ENCODE results near the gene PLK5. TPM values are rescaled to one million over a fixed set of nuclear protein-coding genes. Genes with fewer than 3 reads are reported as not detected.
A peak's percentile ranks its signal among the peaks of the same experiment; 100 is the strongest.

The PLK5 gene
- total RNA-seq, 1 donor from 2014 or later = 0.12 TPM

DNA sequence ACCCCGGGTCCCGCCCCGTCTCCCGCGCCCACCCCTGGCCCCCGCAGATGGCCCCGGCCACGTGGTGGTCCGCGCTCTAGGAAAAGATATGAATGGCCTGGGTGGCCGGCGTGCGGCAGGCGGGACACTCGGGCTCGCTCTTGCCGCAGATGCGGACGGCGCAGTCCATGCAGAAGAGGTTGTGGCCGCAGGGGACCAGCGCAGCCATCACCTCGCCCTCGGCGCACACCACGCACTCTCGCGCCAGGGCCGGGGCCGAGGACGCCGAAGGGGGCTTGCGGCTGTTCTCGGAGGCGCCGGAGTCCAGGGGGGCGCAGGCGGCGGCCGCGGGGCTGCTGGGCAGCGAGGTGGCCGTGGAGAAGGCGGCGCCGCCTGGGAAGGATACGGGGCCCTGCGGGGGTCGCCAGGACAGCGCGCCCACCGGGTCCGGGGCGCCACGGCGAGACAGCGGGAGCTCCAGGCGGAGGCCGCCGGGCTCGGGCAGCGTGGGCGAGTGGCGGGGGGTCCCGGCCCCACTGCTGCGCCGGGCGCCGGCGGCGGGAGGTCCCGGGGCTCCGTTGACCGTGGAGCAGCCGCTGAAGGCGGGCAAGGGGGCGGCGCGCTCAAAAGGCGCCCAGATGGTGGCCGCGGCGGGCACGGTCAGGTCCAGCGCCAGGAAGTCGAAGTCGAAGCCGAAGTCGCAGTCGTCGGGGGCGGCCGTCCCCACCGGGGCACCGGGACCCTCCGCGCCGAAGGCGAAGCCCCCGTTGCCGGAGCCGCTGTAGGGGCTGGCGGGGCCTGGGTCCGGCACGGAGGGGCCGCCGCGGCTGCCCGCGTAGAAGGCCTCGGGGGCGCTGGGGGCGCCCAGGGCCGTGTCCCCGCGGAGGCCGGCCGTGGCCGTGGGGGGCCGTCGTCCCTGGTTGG, 31.9 kb downstream of the PLK5 start:
- TF ChIP-seq, protein P1, sequence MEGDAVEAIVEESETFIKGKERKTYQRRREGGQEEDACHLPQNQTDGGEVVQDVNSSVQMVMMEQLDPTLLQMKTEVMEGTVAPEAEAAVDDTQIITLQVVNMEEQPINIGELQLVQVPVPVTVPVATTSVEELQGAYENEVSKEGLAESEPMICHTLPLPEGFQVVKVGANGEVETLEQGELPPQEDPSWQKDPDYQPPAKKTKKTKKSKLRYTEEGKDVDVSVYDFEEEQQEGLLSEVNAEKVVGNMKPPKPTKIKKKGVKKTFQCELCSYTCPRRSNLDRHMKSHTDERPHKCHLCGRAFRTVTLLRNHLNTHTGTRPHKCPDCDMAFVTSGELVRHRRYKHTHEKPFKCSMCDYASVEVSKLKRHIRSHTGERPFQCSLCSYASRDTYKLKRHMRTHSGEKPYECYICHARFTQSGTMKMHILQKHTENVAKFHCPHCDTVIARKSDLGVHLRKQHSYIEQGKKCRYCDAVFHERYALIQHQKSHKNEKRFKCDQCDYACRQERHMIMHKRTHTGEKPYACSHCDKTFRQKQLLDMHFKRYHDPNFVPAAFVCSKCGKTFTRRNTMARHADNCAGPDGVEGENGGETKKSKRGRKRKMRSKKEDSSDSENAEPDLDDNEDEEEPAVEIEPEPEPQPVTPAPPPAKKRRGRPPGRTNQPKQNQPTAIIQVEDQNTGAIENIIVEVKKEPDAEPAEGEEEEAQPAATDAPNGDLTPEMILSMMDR (IDR thresholded peaks at IDR 0.05) = no peak
- Mint-ChIP-seq H3K4me1 (ENCODE audit: low read depth) (peaks cover 3% of the 10 kb centered on the region), H3K27me3 (ENCODE audit: low read depth) (no peaks in the 10 kb centered on the region), H3K4me3 (ENCODE audit: unreplicated experiment) (no peak overlapping the region), H3K9me3 (ENCODE audit: low read depth) (no peaks in the 10 kb centered on the region), H3K36me3 (ENCODE audit: low read depth) (peaks cover 3% of the 10 kb centered on the region), H3K27ac (ENCODE audit: unreplicated experiment) (no peak overlapping the region)
- DNase-seq (ENCODE audit: low spot score) = no peak

DNA sequence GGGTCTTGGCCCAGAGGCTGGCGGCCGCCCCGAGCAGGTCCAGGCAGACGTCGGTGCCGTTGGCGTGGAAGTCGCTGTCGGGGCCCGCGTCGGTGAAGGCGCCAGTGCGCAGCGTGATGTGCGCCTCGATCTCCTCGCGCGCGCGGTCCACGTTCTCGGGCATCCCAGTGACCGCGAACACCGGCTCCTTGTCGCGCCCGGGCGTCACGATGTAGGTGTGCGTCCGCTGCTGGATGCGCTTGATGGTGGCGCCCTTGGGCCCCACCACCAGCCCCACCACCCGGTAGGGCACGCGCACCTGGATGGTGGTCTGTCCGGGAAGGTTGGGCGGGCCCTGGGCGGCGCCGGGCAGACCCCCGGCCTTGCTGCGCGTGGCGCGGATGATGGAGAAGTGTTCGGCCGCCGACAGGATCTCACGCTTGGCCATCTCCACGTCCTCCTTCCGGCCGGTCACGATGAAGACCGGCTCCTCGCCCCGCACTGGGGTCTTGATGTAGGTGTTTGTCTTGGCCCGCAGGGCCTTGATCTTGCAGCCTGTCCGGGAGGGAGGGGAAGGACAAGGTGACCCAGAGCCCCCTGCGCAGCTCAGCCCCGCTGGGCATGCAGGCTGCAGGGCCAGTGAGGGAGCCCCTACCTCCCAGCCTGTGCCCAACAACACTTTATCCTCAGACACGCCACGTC, 32.7 kb downstream of the PLK5 start:
- no peak overlapping the region for H3K27ac Mint-ChIP-seq (ENCODE audit: unreplicated experiment)
- H3K36me3 Mint-ChIP-seq (ENCODE audit: low read depth) = peaks cover 2% of the 10 kb centered on the region
- DNase-seq (ENCODE audit: low spot score) = no peak
- no peak overlapping the region for H3K4me3 Mint-ChIP-seq (ENCODE audit: unreplicated experiment)
- H3K27me3 Mint-ChIP-seq (ENCODE audit: low read depth) = no peaks in the 10 kb centered on the region
- peaks cover 3% of the 10 kb centered on the region for H3K4me1 Mint-ChIP-seq (ENCODE audit: low read depth)
- TF ChIP-seq, protein P1 (IDR thresholded peaks at IDR 0.05) = no peak
- H3K9me3 Mint-ChIP-seq (ENCODE audit: low read depth) = no peaks in the 10 kb centered on the region

DNA sequence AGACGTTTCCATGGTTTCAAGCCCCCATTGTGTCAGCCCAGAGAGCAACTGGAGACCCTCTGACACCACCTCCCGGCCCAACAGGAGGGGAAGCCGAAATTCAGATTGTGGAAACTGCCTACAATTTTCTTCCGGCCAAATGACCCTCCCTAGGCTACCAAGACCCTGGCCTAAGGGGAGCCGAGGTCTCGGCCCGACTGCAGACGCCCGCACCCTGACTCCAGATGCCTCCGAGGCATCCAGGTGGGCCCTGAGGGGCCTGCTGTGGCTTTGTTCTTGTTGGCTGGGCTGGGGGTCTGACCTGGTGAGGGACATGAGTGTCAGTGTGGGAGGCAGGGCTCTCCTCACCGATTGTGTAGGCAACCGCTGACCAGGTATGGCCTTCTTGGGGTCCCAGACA, 34.7 kb downstream of the PLK5 start:
- peaks cover 9% of the 10 kb centered on the region for H3K4me1 Mint-ChIP-seq (ENCODE audit: low read depth)
- no peak overlapping the region for H3K4me3 Mint-ChIP-seq (ENCODE audit: unreplicated experiment)
- H3K27ac Mint-ChIP-seq (ENCODE audit: unreplicated experiment) = peak overlapping the region; percentile 54

GRCh38 chr19:1560286-1560882, 36.5 kb downstream of the PLK5 start:
- no peak overlapping the region for H3K4me3 Mint-ChIP-seq (ENCODE audit: unreplicated experiment)
- no peak overlapping the region for H3K27ac Mint-ChIP-seq (ENCODE audit: unreplicated experiment)
- DNase-seq (ENCODE audit: low spot score) = no peak
- H3K4me1 Mint-ChIP-seq (ENCODE audit: low read depth) = peaks cover 18% of the 10 kb centered on the region
- H3K9me3 Mint-ChIP-seq (ENCODE audit: low read depth) = no peaks in the 10 kb centered on the region
- TF ChIP-seq, protein P1 (IDR thresholded peaks at IDR 0.05) = no peak
- H3K36me3 Mint-ChIP-seq (ENCODE audit: low read depth) = peaks cover 2% of the 10 kb centered on the region
- no peaks in the 10 kb centered on the region for H3K27me3 Mint-ChIP-seq (ENCODE audit: low read depth)

More for the DNA sequence above, 34.7 kb downstream of the PLK5 start:
- TF ChIP-seq, protein P1 (IDR thresholded peaks at IDR 0.05) = no peak
- Mint-ChIP-seq H3K36me3 (ENCODE audit: low read depth) (peaks cover 2% of the 10 kb centered on the region), H3K9me3 (ENCODE audit: low read depth) (no peaks in the 10 kb centered on the region), H3K27me3 (ENCODE audit: low read depth) (no peaks in the 10 kb centered on the region)
- DNase-seq (ENCODE audit: low spot score) = no peak

- TF ChIP-seq, protein P1 (IDR thresholded peaks at IDR 0.05) = no peak
- Mint-ChIP-seq H3K4me1 (ENCODE audit: low read depth) (peaks cover 23% of the 10 kb centered on the region), H3K27ac (ENCODE audit: unreplicated experiment) (no peak overlapping the region), H3K4me3 (ENCODE audit: unreplicated experiment) (no peak overlapping the region), H3K9me3 (ENCODE audit: low read depth) (no peaks in the 10 kb centered on the region), H3K27me3 (ENCODE audit: low read depth) (no peaks in the 10 kb centered on the region), H3K36me3 (ENCODE audit: low read depth) (peaks cover 2% of the 10 kb centered on the region)
- DNase-seq (ENCODE audit: low spot score) = no peak
Observed at GRCh38 chr19:1561236-1561842, 37.5 kb downstream of the PLK5 start.

Measured in chondrocyte (in vitro differentiated cells).